PC-9 (cell line): Measurements from ENCODE around the gene CCDC34. TPM values are rescaled to one million over a fixed set of nuclear protein-coding genes. Genes with fewer than 3 reads are reported as not detected.

Experiments used
- BruUV-seq: library from RNA; stranded (reverse); fragments of 400-500 nt; replicated peaks from 2 replicates; lab custom pipeline; 2021; lab: Mats Ljungman, UMichigan
- CTCF ChIA-PET: fragments of 300-600 bp; sonication (Branson Sonifier 250); formaldehyde crosslinking; loops from one replicate; lab custom pipeline; 2022; ENCODE audit warnings: antibody characterized with exemption; lab: Charles Lee
- POLR2A ChIA-PET: fragments of 300-600 bp; sonication (Branson Sonifier 250); formaldehyde crosslinking; loops from one replicate; lab custom pipeline; 2022; ENCODE audit warnings: antibody characterized with exemption; ENCODE audit not compliant: unreplicated experiment; lab: Charles Lee
- DNase-seq, 2 experiments: peaks; one replicate each; pipeline versions ENCODE4 v3.0.0 to v3.0.0-alpha.2; 2015 to 2022; ENCODE audit warnings: mixed read lengths in 1 of 2
- H2AFZ ChIP-seq: fragments of 200-600 bp; sonication (generic); 2 replicates; pipeline ENCODE4 v1.8.1; 2017; ENCODE audit warnings: antibody characterized with exemption
- H3F3A ChIP-seq: fragments of 200-600 bp; sonication (generic); 2 replicates; pipeline ENCODE4 v1.8.1; 2017; ENCODE audit warnings: antibody characterized with exemption, mild to moderate bottlenecking, low read depth; ENCODE audit not compliant: insufficient read depth
- H3K27ac ChIP-seq: fragments of 200-600 bp; sonication (generic); 2 replicates; pipeline ENCODE4 v1.6.1; 2016; ENCODE audit warnings: mixed run types
- H3K27me3 ChIP-seq: fragments of 200-600 bp; sonication (generic); 2 replicates; pipeline ENCODE4 v1.6.1; 2016; ENCODE audit warnings: low read depth, mixed run types; ENCODE audit not compliant: insufficient read depth
- H3K36me3 ChIP-seq: fragments of 200-600 bp; sonication (generic); 2 replicates; pipeline ENCODE4 v1.6.1; 2016; ENCODE audit warnings: low read depth, mixed run types
- H3K4me1 ChIP-seq: fragments of 200-600 bp; sonication (generic); replicated peaks from 2 replicates; pipeline ENCODE4 v1.6.1; 2016; ENCODE audit warnings: mixed run types; ENCODE audit not compliant: insufficient read depth
- H3K4me2 ChIP-seq: fragments of 200-600 bp; sonication (generic); 2 replicates; pipeline ENCODE4 v1.6.1; 2017; ENCODE audit warnings: mixed run types
- H3K4me3 ChIP-seq: fragments of 200-600 bp; sonication (generic); 2 replicates; pipeline ENCODE4 v1.6.1; 2016; ENCODE audit warnings: mixed run types
- H3K79me2 ChIP-seq: fragments of 200-600 bp; sonication (generic); 2 replicates; pipeline ENCODE4 v1.6.1; 2017; ENCODE audit warnings: low read depth, mixed run types
- H3K9me2 ChIP-seq: fragments of 200-600 bp; sonication (generic); 2 replicates; pipeline ENCODE4 v1.8.1; 2017; ENCODE audit warnings: mild to moderate bottlenecking; ENCODE audit not compliant: insufficient read depth
- H3K9me3 ChIP-seq: fragments of 200-600 bp; sonication (generic); 2 replicates; pipeline ENCODE4 v1.8.1; 2016; ENCODE audit warnings: low read depth; ENCODE audit not compliant: insufficient read depth
- H4K20me1 ChIP-seq: fragments of 200-600 bp; sonication (generic); 2 replicates; pipeline ENCODE4 v1.8.1; 2017; ENCODE audit not compliant: insufficient read depth
- CTCF ChIP-seq: fragments of 200-600 bp; sonication (generic); conservative IDR thresholded peaks from 2 replicates; pipeline ENCODE4 v1.6.1; 2017; ENCODE audit warnings: mixed run types, antibody characterized with exemption, mild to moderate bottlenecking, moderate library complexity
- EZH2 ChIP-seq: fragments of 200-600 bp; sonication (generic); IDR thresholded peaks from 2 replicates; pipeline ENCODE4 v1.8.0; 2017; ENCODE audit warnings: antibody characterized with exemption, low read depth
- intact Hi-C: fragments of 100-400 bp; cut with micrococcal nuclease; formaldehyde crosslinking; loops from one replicate; pipeline ENCODE4 v1.10.0; 2022; ENCODE audit not compliant: unreplicated experiment
- total RNA-seq: library from RNA; stranded (reverse); gene quantifications from 2 replicates; pipeline ENCODE4 v1.2.3, GENCODE V29; 2021

CCDC34 gene
- total RNA-seq, 1 experiment from 2014 or later, result 33.6 TPM

- H3K27ac ChIP-seq, result no peak overlapping the region
- H3K9me2 ChIP-seq, result no peaks in the 10 kb centered on the region
- TF ChIP-seq EZH2, result no peak
- no peak for TF ChIP-seq CTCF
- no peak overlapping the region for H3K4me3 ChIP-seq
- no peaks in the 10 kb centered on the region for H3K9me3 ChIP-seq
- intact Hi-C loops, result no loop called here
- no TSS peak for BruUV-seq
- no peaks in the 10 kb centered on the region for H3F3A ChIP-seq
- no peaks in the 10 kb centered on the region for H3K27me3 ChIP-seq
- H4K20me1 ChIP-seq, result no peaks in the 10 kb centered on the region
- 0 out of 2 replicates have a peak, but pooled peaks cover 8% of the 10 kb centered on the region for H3K36me3 ChIP-seq
- CTCF ChIA-PET, result no interaction called here
- peaks cover 26% of the 10 kb centered on the region for H3K79me2 ChIP-seq
- peaks cover 6% of the 10 kb centered on the region for H3K4me1 ChIP-seq
- H3K4me2 ChIP-seq, result no peak overlapping the region
- POLR2A ChIA-PET, result no interaction called here
- no peak overlapping the region for H2AFZ ChIP-seq
- DNase-seq, result no peak
Measured at GRCh38 chr11:27410272-27410671, 47.3 kb upstream of the CCDC34 start.

- ChIA-PET CTCF (no interaction called here), POLR2A (no interaction called here)
- Histone ChIP-seq H2AFZ (no peak overlapping the region), H3K4me2 (no peak overlapping the region), H3K36me3 (0 out of 2 replicates have a peak, but pooled peaks cover 8% of the 10 kb centered on the region), H3F3A (no peaks in the 10 kb centered on the region), H3K27me3 (no peaks in the 10 kb centered on the region), H3K27ac (no peak overlapping the region), H3K9me2 (no peaks in the 10 kb centered on the region), H3K9me3 (no peaks in the 10 kb centered on the region), H3K79me2 (peaks cover 22% of the 10 kb centered on the region), H3K4me3 (no peak overlapping the region), H4K20me1 (no peaks in the 10 kb centered on the region), H3K4me1 (peaks cover under 1% of the 10 kb centered on the region; the same call in 1 of the 2 replicates)
- no peak for DNase-seq
- TF ChIP-seq EZH2 (no peak), CTCF (no peak)
- no TSS peak for BruUV-seq
- intact Hi-C loops, result no loop called here
Measured at GRCh38 chr11:27409742-27410141, 46.7 kb upstream of the CCDC34 start.

- Histone ChIP-seq H3K79me2 (peaks cover 18% of the 10 kb centered on the region), H3K9me2 (no peaks in the 10 kb centered on the region), H2AFZ (no peak overlapping the region), H3K27ac (no peak overlapping the region), H4K20me1 (no peaks in the 10 kb centered on the region), H3K9me3 (no peaks in the 10 kb centered on the region), H3K27me3 (no peaks in the 10 kb centered on the region), H3K4me1 (no peaks in the 10 kb centered on the region), H3F3A (no peaks in the 10 kb centered on the region), H3K4me3 (no peak overlapping the region), H3K36me3 (0 out of 2 replicates have a peak, but pooled peaks cover 8% of the 10 kb centered on the region), H3K4me2 (no peak overlapping the region)
- CTCF ChIA-PET, result no interaction called here
- BruUV-seq, result no TSS peak
- no peak for DNase-seq
- POLR2A ChIA-PET, result no interaction called here
- intact Hi-C loops, result no loop called here
- TF ChIP-seq EZH2 (no peak), CTCF (no peak)
Measured at GRCh38 chr11:27409049-27409448, 46.0 kb upstream of the CCDC34 start.
